ENCODE data around the gene FOXP4. TPM values are rescaled to one million over a fixed set of nuclear protein-coding genes. Genes with fewer than 3 reads are reported as not detected.

The FOXP4 gene
- total RNA-seq, 2 donors from 2014 or later: 25.9 to 27.7 TPM

DNA sequence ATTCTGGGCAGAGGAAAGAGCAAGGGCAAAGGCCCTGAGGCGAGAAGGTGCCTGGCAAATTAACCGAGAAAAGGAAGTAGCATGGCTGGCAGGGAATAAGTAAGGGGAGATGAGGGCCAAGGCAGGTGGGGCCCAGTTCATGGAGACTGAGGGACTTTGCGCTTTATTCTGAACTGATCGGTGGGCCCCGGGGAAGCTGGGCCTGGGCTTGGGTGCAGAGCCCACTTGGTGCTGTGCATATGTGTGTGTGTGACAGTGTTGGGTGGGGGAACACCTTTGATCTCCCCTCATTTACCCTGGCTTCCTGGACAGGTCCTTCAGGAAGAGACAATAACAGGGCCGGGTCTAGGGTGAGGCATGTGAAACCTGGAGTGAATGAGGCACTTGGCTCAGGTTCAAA, 89.2 kb downstream of the FOXP4 start:
- peaks cover 53% of the 10 kb centered on the region for H3K27me3 Mint-ChIP-seq (ENCODE audit: low read depth)
- H3K9me3 Mint-ChIP-seq: no peaks in the 10 kb centered on the region
- peaks cover 6% of the 10 kb centered on the region for H3K4me1 Mint-ChIP-seq (ENCODE audit: low read depth)
- ATAC-seq (replicated peaks in 1 of 2): no peak
- no peak for DNase-seq
- no peaks in the 10 kb centered on the region for H3K36me3 Mint-ChIP-seq (ENCODE audit: insufficient read depth in 2 of 2)
- no peak overlapping the region for H3K27ac Mint-ChIP-seq
- no peak overlapping the region for H3K4me3 Mint-ChIP-seq

GRCh38 chr6:41636833-41637193, 90.6 kb downstream of the FOXP4 start:
- DNase-seq (no peak), ATAC-seq (replicated peaks in 1 of 2) (no peak)
- Mint-ChIP-seq H3K9me3 (no peaks in the 10 kb centered on the region), H3K27me3 (ENCODE audit: low read depth) (peaks cover 64% of the 10 kb centered on the region), H3K4me1 (ENCODE audit: low read depth) (peaks cover 6% of the 10 kb centered on the region), H3K27ac (no peak overlapping the region), H3K4me3 (no peak overlapping the region), H3K36me3 (ENCODE audit: insufficient read depth in 2 of 2) (no peaks in the 10 kb centered on the region)

GRCh38 chr6:41637194-41638001, 91.2 kb downstream of the FOXP4 start:
- Mint-ChIP-seq H3K27me3 (ENCODE audit: low read depth) (peaks cover 67% of the 10 kb centered on the region), H3K27ac (no peak overlapping the region), H3K36me3 (ENCODE audit: insufficient read depth in 2 of 2) (no peaks in the 10 kb centered on the region), H3K9me3 (no peaks in the 10 kb centered on the region), H3K4me3 (peak overlapping the region; percentile 73 to 74), H3K4me1 (ENCODE audit: low read depth) (peaks cover 6% of the 10 kb centered on the region)
- ATAC-seq (replicated peaks in 1 of 2) (no peak), DNase-seq (no peak)

DNA sequence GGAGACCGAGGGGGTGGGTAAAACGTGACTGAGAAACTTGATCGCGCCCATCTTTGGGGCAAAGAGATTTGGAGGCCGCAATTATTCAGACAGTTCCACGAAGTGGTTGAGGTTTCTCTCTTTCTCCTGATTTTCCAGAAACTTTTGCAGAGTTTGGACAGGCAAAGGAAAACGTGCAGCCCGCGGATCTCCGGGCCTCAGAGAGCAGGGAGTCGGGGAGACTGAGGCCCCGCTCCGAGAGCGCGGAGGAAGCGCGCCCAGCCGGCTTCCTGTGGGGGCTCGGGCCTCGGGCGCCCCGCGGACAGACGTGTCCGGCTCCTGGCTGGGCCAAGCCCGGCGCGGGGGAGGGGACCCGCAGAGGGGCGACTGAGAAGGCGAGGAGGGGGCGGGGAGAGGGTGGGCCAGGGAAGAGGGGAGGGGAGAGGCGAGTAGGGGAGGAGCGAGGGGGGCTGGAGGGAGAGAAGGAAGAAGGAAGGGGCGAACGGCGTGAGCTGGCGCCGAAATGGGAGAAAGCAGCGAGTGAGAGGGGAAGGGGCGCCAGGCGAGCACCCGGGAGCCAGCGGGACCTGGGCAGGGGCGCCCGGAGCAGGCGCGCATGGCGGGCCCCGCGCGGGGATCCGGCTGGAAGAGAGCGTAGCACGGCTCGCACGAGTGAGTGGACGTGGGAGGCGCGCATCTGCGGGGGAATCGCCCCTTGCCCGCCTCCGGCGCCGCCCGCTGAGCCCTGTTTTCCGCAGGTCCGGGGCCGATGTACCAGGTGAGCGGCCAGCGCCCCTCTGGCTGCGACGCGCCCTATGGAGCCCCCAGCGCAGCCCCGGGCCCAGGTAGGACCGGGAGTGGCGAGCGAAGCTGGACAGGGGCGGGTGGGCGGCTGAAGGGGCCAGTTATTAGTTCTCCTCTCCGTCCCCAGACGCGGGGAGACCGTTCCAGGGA, 92.1 kb downstream of the FOXP4 start, which contains the start of gene MDFI:
Gene MDFI, plus strand, starts transcription at position 467 of the 933 bp plus-strand sequence. Its CDS starts 282 bp downstream, at position 749.
- Mint-ChIP-seq H3K36me3 (ENCODE audit: insufficient read depth in 2 of 2) (no peaks in the 10 kb centered on the region), H3K4me1 (ENCODE audit: low read depth) (peaks cover 6% of the 10 kb centered on the region), H3K27ac (no peak within 1 kb of the TSS), H3K27me3 (ENCODE audit: low read depth) (peaks cover 69% of the 10 kb centered on the region), H3K9me3 (no peaks in the 10 kb centered on the region), H3K4me3 (peak within 1 kb of the TSS; percentile 73 to 74)
- peak in 1 of 2 donors; percentile 49 for ATAC-seq (replicated peaks in 1 of 2)
- DNase-seq: peak; percentile 7 to 14

- no peaks in the 10 kb centered on the region for H3K9me3 Mint-ChIP-seq
- H3K4me1 Mint-ChIP-seq (ENCODE audit: low read depth): peaks cover 6% of the 10 kb centered on the region
- H3K27me3 Mint-ChIP-seq (ENCODE audit: low read depth): peaks cover 68% of the 10 kb centered on the region
- H3K27ac Mint-ChIP-seq: no peak overlapping the region
- DNase-seq: no peak
- no peak for ATAC-seq (replicated peaks in 1 of 2)
- peak overlapping the region in 1 of 2 donors; percentile 50 for H3K4me3 Mint-ChIP-seq
- no peaks in the 10 kb centered on the region for H3K36me3 Mint-ChIP-seq (ENCODE audit: insufficient read depth in 2 of 2)
These were observed 93.0 kb downstream of the FOXP4 start for GRCh38 chr6:41638935-41639808.

GRCh38 chr6:41639809-41640371, 93.7 kb downstream of the FOXP4 start:
- Mint-ChIP-seq H3K27ac (no peak overlapping the region), H3K27me3 (ENCODE audit: low read depth) (peaks cover 61% of the 10 kb centered on the region), H3K9me3 (no peaks in the 10 kb centered on the region), H3K4me3 (peak overlapping the region; percentile 10 to 46), H3K36me3 (ENCODE audit: insufficient read depth in 2 of 2) (no peaks in the 10 kb centered on the region), H3K4me1 (ENCODE audit: low read depth) (peaks cover 6% of the 10 kb centered on the region)
- ATAC-seq (replicated peaks in 1 of 2) (no peak), DNase-seq (no peak)

- Mint-ChIP-seq H3K36me3 (ENCODE audit: insufficient read depth in 2 of 2) (no peaks in the 10 kb centered on the region), H3K27me3 (ENCODE audit: low read depth) (peaks cover 55% of the 10 kb centered on the region), H3K9me3 (no peaks in the 10 kb centered on the region), H3K27ac (no peak overlapping the region), H3K4me1 (ENCODE audit: low read depth) (peaks cover 6% of the 10 kb centered on the region), H3K4me3 (no peak overlapping the region)
- no peak for ATAC-seq (replicated peaks in 1 of 2)
- DNase-seq: no peak
These were observed 94.2 kb downstream of the FOXP4 start for GRCh38 chr6:41640426-41640825.

DNA sequence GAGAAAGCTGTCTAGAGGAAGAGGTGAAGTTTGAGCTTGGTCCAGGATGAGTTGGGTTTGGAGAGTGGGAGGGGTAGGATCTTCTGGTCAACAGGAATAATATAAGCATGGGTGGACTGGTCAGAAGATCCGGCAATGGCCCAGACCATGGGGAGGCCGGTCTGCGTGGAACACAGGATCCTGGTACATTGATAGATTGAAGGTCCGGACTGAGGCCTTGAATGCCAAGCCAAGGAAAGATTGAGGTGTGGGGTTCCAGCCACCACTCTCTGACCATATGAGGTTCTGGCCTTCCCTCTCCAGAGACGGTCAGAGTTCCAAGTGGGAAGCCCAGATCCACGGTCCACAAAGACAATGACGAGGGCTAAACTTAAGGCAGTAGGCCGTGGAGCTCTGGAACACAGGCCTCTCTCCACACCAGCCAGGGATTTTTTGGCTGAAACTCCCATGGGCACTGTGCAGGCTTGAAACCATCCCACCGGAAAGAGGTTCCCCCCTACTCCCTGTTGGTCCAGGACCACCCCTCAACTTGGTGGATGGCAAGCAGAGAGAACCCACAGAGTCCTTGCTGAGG, 95.3 kb downstream of the FOXP4 start:
- no peak for ATAC-seq (replicated peaks in 1 of 2)
- H3K36me3 Mint-ChIP-seq (ENCODE audit: insufficient read depth in 2 of 2): no peaks in the 10 kb centered on the region
- H3K27me3 Mint-ChIP-seq (ENCODE audit: low read depth): peaks cover 46% of the 10 kb centered on the region
- no peak for DNase-seq
- no peaks in the 10 kb centered on the region for H3K9me3 Mint-ChIP-seq
- H3K4me1 Mint-ChIP-seq (ENCODE audit: low read depth): peaks cover 6% of the 10 kb centered on the region
- H3K4me3 Mint-ChIP-seq: no peak overlapping the region
- no peak overlapping the region for H3K27ac Mint-ChIP-seq

GRCh38 chr6:41642090-41642959, 96.1 kb downstream of the FOXP4 start:
- peaks cover 42% of the 10 kb centered on the region for H3K27me3 Mint-ChIP-seq (ENCODE audit: low read depth)
- no peaks in the 10 kb centered on the region for H3K9me3 Mint-ChIP-seq
- H3K4me3 Mint-ChIP-seq: no peak overlapping the region
- no peak for DNase-seq
- no peak overlapping the region for H3K27ac Mint-ChIP-seq
- peaks cover 6% of the 10 kb centered on the region for H3K4me1 Mint-ChIP-seq (ENCODE audit: low read depth)
- no peaks in the 10 kb centered on the region for H3K36me3 Mint-ChIP-seq (ENCODE audit: insufficient read depth in 2 of 2)
- ATAC-seq (replicated peaks in 1 of 2): no peak

GRCh38 chr6:41642960-41643898, 97.0 kb downstream of the FOXP4 start:
- Mint-ChIP-seq H3K4me1 (ENCODE audit: low read depth) (no peaks in the 10 kb centered on the region), H3K27ac (no peak overlapping the region), H3K4me3 (no peak overlapping the region), H3K36me3 (ENCODE audit: insufficient read depth in 2 of 2) (no peaks in the 10 kb centered on the region), H3K27me3 (ENCODE audit: low read depth) (peaks cover 37% of the 10 kb centered on the region), H3K9me3 (no peaks in the 10 kb centered on the region)
- DNase-seq: no peak
- ATAC-seq (replicated peaks in 1 of 2): no peak

GRCh38 chr6:41643899-41644269, 97.7 kb downstream of the FOXP4 start:
- Mint-ChIP-seq H3K36me3 (ENCODE audit: insufficient read depth in 2 of 2) (no peaks in the 10 kb centered on the region), H3K27me3 (ENCODE audit: low read depth) (peaks cover 37% of the 10 kb centered on the region), H3K4me1 (ENCODE audit: low read depth) (no peaks in the 10 kb centered on the region), H3K4me3 (no peak overlapping the region), H3K27ac (no peak overlapping the region), H3K9me3 (no peaks in the 10 kb centered on the region)
- ATAC-seq (replicated peaks in 1 of 2): no peak
- DNase-seq: no peak
